ENCODE data around the gene FXYD7. TPM values are rescaled to one million over a fixed set of nuclear protein-coding genes. Genes with fewer than 3 reads are reported as not detected.

FXYD7 gene
- total and polyA plus RNA-seq, 2 of the 4 experiments (the other 2 are of a cell fraction), result 0.31 TPM; not detected in 1

GRCh38 chr19:35144600-35145436 lies 1.8 kb downstream of the FXYD7 start:
- dilution Hi-C loops (cut with HindIII; ENCODE audit: low sequenced_read_pairs, unreplicated experiment) (no loop called here), intact Hi-C loops (cut with micrococcal nuclease) (loop anchor here (5.0 kb wide), 1 partner anchor 122 kb away; the partner anchor contains the start of gene USF2), in situ Hi-C loops (cut with MboI; ENCODE audit: low sequenced_read_pairs) (no loop called here)
- no peak overlapping the region for H3K18ac ChIP-seq (ENCODE audit: low read depth, low read length)
- no peak overlapping the region for H3K9ac ChIP-seq (ENCODE audit: low read depth, low read length)
- no peak overlapping the region for H2BK5ac ChIP-seq (ENCODE audit: low read depth, low read length, poor library complexity, severe bottlenecking)
- no peak overlapping the region for H3K4ac ChIP-seq (ENCODE audit: low read depth, low read length)
- H3K27ac ChIP-seq (ENCODE audit: insufficient read depth, low read length), result no peak overlapping the region
- no peak overlapping the region for H3K4me3 ChIP-seq (ENCODE audit: insufficient read depth, low read depth, low read length)
- H3K27me3 ChIP-seq (ENCODE audit: control insufficient read depth, insufficient read depth, low read length), result peaks cover 31% of the 10 kb centered on the region
- no peak overlapping the region for H3K56ac ChIP-seq (ENCODE audit: extremely low read depth, insufficient read depth, low read length)
- no peak overlapping the region for H4K91ac ChIP-seq (ENCODE audit: insufficient read depth, low read depth, low read length)
- H3K9me3 ChIP-seq (ENCODE audit: control insufficient read depth, insufficient read depth, low read length), result no peaks in the 10 kb centered on the region
- H3K23ac ChIP-seq (ENCODE audit: low read depth, low read length), result no peak overlapping the region
- POLR2A ChIA-PET (ENCODE audit: unreplicated experiment), result no interaction called here
- BruUV-seq (replicated peaks), result no TSS peak
- H2BK20ac ChIP-seq (ENCODE audit: low read depth, low read length), result no peak overlapping the region
- no peak overlapping the region for H2BK120ac ChIP-seq (ENCODE audit: low read depth, low read length)
- H2AFZ ChIP-seq (replicated peaks; ENCODE audit: low read length, poor library complexity), result no peak overlapping the region
- DNase-seq (no peak), ATAC-seq (ENCODE audit: low read depth) (no peak)
- H2AK5ac ChIP-seq (ENCODE audit: low read depth, low read length), result no peak overlapping the region
- H2AK9ac ChIP-seq (replicated peaks; ENCODE audit: low read depth, low read length, poor library complexity), result no peak overlapping the region
- no peak overlapping the region for H2BK15ac ChIP-seq (ENCODE audit: low read depth, low read length)
- H4K20me1 ChIP-seq (ENCODE audit: insufficient read depth, low read length), result no peaks in the 10 kb centered on the region
- H3K79me1 ChIP-seq (ENCODE audit: low read depth in 1 of 2, low read length in 2 of 2), result no peaks in the 10 kb centered on the region
- no peak overlapping the region for H4K8ac ChIP-seq (ENCODE audit: low read depth in 2 of 2, low read length in 2 of 2)
- no peaks in the 10 kb centered on the region for H3K36me3 ChIP-seq (ENCODE audit: control insufficient read depth, insufficient read depth, low read length)
- H4K5ac ChIP-seq (ENCODE audit: low read depth, low read length), result no peak overlapping the region
- H3K4me1 ChIP-seq (ENCODE audit: control insufficient read depth, insufficient read depth, low read length), result peaks cover 4% of the 10 kb centered on the region; the same call in 1 of the 2 replicates
- CTCF ChIA-PET, result interaction anchor here (1.3 kb wide), 1 partner anchor 9 kb away, joined by 4 read pairs; no protein-coding TSS in a partner anchor
- H3K4me2 ChIP-seq (ENCODE audit: low read depth, low read length), result no peak overlapping the region
- H3K9me1 ChIP-seq (ENCODE audit: insufficient read depth, low read length), result peaks cover 2% of the 10 kb centered on the region; the same call in 1 of the 2 replicates
- WGBS, 2 experiments (ENCODE audit: extremely low coverage in 2 of 2, insufficient read length in 1 of 2), result no CpG with 5 or more reads among the region's 15 CpGs
- H3K14ac ChIP-seq (replicated peaks; ENCODE audit: low read depth, low read length), result no peak overlapping the region
- TF ChIP-seq RAD21 (IDR thresholded peaks at IDR 0.05; ENCODE audit: low read length) (no peak), CTCF (conservative IDR thresholded peaks at IDR 0.05; ENCODE audit: low read depth, low read length) (no peak), MXI1 (IDR thresholded peaks at IDR 0.05; ENCODE audit: borderline replicate concordance, low read depth, low read length) (no peak), CHD1 (IDR thresholded peaks at IDR 0.05; ENCODE audit: low read depth, low read length) (no peak), NFE2L2 (IDR thresholded peaks at IDR 0.05; ENCODE audit: low read depth, low read length) (no peak), POLR2A (IDR thresholded peaks at IDR 0.05; ENCODE audit: low read depth, low read length) (no peak), RCOR1 (IDR thresholded peaks at IDR 0.05; ENCODE audit: insufficient replicate concordance, low read length) (no peak), MAFK (IDR thresholded peaks at IDR 0.05; ENCODE audit: low read depth, low read length) (no peak), CEBPB (IDR thresholded peaks at IDR 0.05; ENCODE audit: low read depth, low read length) (no peak), RFX5 (IDR thresholded peaks at IDR 0.05; ENCODE audit: low read depth, low read length) (no peak), FOS (IDR thresholded peaks at IDR 0.05; ENCODE audit: low read depth, low read length) (no peak), BHLHE40 (IDR thresholded peaks at IDR 0.05; ENCODE audit: low read depth, low read length) (no peak), SMC3 (IDR thresholded peaks at IDR 0.05; ENCODE audit: low read depth, low read length) (no peak), USF2 (IDR thresholded peaks at IDR 0.05; ENCODE audit: low read depth, low read length) (no peak)
- TF ChIP-seq, protein P1, sequence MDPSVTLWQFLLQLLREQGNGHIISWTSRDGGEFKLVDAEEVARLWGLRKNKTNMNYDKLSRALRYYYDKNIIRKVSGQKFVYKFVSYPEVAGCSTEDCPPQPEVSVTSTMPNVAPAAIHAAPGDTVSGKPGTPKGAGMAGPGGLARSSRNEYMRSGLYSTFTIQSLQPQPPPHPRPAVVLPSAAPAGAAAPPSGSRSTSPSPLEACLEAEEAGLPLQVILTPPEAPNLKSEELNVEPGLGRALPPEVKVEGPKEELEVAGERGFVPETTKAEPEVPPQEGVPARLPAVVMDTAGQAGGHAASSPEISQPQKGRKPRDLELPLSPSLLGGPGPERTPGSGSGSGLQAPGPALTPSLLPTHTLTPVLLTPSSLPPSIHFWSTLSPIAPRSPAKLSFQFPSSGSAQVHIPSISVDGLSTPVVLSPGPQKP (IDR thresholded peaks at IDR 0.05; ENCODE audit: borderline replicate concordance, low read depth, low read length), result no peak
